G401 (cell line): Measurements from ENCODE around the gene SLC22A25. TPM values are rescaled to one million over a fixed set of nuclear protein-coding genes. Genes with fewer than 3 reads are reported as not detected.
"Not testable (repeated sequence)": the region's sequence is repeated elsewhere in the genome, so short reads cannot be mapped to it uniquely, and the experiment has no call there.

Experiments used
- DNase-seq: peaks from one replicate; pipeline ENCODE4 v3.0.0-alpha.2; 2015; ENCODE audit warnings: low spot score
- in situ Hi-C: cut with HindIII; loops from 2 replicates; pipeline ENCODE4 v1.10.0; 2016; ENCODE audit warnings: low sequenced_read_pairs, mixed read lengths
- total RNA-seq: library from RNA; depleted of rRNA; stranded (reverse); fragments of >200 nt; shearing (Covaris generic); gene quantifications from 2 replicates; pipeline ENCODE4 v1.2.3, GENCODE V29; 2014; rRNA removed

SLC22A25 gene
- not detected in 2 replicates for total RNA-seq

DNA sequence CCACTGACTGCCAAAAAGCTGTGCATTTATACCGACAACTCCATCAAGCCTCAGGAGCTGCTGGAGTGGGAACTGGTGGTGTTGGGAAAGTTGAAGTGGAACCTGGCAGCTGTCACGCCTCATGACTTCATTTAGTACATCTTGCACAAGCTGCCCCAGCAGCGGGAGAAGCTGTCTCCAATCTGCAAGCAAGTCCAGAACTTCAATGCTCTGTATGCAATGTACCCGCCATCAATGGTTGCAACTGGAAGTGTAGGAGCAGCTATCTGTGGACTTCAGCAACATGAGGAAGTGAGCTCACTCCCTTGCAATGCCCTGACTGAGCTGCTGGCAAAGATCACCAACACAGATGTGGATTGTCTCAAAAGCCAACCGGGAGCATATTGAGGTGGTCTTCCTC, at the start of gene SLC22A25:
TSS of gene SLC22A25 (minus strand) at position 67 of the 400 bp plus-strand sequence. CDS start 13,947 bp downstream, outside the sequence.
- in situ Hi-C loops, result no loop called here
- no peak for DNase-seq

DNA sequence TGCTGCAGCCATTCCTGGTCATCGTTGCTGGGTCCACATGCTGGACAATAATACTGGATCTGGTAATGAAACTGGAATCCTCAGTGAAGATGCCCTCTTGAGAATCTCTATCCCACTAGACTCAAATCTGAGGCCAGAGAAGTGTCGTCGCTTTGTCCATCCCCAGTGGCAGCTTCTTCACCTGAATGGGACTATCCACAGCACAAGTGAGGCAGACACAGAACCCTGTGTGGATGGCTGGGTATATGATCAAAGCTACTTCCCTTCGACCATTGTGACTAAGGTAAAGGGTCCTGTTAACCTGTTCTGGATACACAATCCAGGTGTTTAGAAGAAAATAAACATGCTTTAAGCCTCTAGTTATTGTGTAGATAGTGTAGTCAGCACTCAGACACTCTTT, 46.9 kb upstream of the SLC22A25 start:
- no peak for DNase-seq
- in situ Hi-C loops, result no loop called here

DNA sequence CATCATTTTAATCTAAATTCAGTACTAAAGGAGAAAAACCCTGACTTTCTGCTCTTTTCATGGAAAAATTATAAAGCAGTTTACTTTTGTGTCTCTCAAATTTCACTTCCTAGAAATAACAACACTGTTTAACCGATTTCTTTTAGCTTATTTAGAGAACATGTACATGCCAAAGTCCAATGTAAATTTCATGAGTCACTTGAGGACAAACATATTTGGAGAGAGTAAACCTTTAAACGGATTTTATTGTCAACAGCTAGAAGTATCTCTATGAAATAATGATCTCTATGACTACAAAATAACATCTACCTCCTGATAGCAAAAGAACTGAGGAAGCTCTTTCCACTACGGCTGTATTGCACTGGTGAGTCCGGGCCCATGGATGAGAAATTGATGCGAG, 46.3 kb upstream of the SLC22A25 start:
- in situ Hi-C loops, result no loop called here
- no peak for DNase-seq

DNA sequence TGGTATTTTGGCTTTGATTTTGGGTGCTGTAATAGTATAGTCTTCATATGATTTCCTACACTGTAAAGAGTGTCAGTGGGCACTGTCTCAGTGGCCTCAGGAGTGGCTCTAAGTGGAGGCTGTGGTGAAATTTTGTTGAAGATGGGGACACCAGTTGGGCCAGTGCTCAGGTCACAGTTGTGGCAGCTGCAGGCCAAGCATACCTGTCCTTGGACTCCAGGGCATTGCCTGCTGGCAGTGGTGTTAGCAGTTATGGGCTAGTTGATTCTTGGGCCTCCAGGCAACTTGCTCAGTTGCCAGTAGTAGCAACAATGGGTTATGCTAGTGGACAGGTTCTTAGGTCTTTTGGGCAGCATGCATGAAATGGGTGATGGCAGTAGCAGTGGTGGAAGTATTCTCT, 39.2 kb upstream of the SLC22A25 start:
- in situ Hi-C loops, result no loop called here
- no peak for DNase-seq

DNA sequence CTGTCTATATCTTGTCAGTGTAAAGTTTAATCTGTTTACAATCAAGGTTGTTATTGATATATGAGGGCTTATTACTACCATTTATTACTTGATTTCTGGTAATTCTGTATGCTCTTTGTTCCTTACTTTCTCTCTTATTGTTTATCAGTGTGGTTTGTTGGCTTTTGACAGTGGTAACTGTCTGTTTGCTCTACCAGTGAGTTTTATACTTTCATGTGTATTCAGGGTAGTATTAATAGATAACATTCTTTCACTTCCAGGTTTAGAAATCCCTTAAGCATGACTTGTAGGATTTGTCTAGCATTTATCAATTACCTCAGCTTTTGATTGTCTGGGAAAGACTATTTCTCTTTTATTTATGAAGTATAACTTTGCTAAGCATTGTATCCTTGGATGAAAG, 37.5 kb upstream of the SLC22A25 start:
- in situ Hi-C loops, result no loop called here
- DNase-seq, result no peak

DNA sequence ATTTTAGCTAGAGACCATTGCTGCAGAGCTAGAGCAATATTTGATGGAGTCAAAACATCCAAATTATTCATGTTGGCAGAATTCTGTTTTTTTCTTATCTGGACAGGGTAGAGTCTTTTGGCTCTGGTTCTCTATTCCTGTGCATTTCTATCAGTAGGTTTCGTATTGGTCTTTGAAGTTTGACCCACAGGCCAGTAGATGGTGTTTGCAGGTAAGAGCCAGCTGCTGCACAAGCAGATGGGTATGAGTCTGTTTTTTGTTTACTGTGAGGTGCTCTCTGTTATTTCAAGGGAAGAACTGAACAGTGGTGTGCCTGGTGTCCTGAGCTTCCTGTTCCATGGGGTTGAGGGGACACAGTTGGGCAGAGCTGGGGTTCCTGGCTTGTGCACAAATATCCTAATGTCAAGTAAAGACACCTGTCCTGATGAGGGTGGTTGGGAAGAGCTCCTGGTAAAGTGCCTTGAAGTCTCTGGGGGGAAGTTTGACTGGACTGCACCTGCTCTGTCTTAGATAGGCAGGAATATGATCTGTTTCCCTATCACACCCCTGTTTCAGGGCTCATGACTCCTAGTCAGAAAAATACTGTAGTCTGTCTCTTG, 34.0 kb upstream of the SLC22A25 start:
- in situ Hi-C loops, result no loop called here
- DNase-seq, result no peak

DNA sequence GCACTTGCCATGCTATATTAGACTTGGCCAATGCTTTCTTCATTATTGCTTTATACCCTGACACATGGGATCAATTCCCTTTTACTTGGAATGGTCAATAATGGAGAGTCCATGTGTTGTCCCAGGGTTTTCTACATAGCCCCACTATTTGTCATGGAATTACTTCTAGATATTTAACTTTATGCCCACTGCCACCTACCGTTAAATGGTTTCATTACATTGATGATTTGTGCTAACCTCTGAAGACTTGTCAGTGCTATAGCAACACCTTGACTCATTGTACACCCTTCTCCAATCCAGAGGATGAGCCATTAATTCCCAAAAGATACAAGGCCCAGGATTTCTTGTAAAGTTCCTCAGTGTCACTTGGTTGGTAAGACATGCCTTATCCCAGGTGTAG, 31.4 kb upstream of the SLC22A25 start:
- in situ Hi-C loops, result no loop called here
- no peak for DNase-seq

DNA sequence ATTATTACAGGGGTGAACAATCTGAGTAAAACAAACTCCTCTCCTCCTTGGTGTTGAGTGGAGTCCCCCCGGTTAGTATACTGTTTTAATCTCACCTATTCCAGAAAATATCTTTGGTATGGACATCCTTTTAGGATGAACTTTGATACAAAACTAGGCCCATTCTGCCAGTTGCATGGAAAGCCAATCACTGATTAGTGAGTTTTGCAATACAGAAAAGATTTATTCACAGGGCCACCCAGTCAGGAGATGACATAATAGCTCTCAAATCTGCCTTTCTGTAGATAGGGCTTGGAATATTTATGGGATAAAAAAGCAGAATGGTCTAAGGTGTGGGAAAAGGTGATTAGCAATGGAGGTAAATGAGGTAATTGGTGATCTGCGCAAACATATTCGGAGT, 30.3 kb upstream of the SLC22A25 start:
- DNase-seq, result no peak
- in situ Hi-C loops, result no loop called here

DNA sequence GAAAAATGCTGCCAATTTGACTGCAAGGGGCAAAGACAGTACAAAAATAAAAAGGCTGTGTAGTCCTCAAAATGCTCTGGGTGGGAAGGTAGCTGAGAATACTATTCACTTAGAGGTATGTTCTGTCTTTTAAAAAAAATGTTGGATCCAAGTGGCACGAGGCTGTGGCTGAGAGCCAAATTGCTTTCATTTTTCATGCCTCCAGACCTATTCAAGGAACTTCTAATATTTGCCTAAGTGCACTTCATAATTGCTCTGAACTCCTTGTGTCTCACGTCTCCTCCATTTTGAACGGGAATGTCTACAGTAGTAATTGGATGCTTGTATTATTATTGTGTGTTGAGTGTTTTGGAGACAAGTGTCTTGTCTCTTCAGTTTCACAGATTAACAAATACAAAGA, 19.1 kb upstream of the SLC22A25 start:
- in situ Hi-C loops, result no loop called here
- DNase-seq, result no peak

DNA sequence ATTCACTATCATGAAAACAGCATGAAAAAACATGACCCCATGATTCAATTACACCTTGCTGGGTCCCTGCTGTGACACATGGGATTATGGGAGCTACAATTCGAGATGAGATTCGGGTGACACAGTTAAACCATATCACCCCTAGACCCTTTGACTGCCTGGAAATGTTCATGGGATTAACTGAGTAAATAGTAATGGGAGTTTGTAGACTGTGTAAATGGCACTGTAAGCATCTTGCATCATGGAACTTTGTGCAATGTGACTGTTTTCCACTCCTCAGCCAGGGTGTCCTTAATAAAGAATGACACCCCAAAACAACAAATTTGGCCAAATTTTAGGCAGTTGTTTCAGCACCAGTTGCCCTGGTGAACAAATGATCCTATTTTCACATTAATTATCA, 7.9 kb upstream of the SLC22A25 start:
- no peak for DNase-seq
- in situ Hi-C loops, result no loop called here

DNA sequence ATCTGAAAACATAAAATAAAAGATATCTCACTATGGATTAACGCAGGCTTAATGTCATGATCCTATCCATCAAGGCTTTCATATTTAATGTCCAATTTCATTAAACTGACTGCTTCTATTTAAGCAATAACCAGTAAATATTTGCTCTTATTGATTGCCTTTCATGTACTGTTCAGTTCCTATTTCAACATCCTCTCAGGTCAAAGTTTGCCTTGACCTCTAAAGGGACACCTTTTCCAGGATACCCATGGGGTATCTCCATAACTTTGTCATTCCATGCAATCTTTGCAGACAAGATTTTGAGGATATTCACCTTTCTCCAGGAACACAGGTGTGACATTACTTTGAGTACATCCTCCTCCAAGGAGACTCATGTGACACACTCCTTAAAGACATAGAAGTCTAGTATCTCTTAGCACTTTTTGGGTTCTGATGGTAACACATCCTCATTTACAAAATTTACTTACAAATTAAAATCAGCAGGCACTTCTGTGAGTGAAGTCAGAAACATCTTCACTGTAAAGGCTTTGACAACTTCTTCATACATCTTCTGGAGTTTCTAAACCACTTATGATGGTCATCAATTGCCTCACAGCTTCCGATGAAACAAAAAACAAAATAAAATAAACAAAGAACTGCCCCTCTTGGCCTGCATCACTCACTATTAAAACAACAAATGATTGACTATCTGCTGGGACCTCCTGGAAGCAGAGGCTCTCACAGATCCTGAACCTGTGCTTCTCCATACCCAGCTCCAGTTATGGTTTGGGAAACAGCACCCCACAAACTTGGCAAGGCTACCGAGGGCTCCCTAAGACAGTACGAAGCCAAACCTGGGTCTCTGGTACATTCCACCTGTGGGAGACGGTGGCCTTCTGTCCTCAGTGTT, 7.0 kb upstream of the SLC22A25 start:
- DNase-seq, result no peak
- in situ Hi-C loops, result no loop called here

DNA sequence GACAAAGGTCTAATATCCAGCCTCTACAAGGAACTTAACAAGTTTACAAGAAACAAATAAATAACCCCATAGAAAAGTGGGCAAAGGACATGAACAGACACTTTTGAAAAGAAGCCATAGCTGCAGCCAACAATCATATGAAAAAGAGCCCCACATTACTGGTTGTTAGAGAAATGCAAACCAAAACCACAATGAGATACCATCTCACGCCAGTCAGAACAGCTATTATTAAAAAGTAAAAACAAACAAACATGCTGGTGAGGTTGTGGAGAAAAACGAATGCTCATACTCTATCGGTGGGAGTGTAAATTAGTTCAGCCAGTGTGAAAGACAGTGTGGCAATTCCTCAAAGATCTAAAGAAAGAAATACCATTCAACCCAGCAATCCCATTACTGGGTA, 5.6 kb upstream of the SLC22A25 start:
- in situ Hi-C loops, result no loop called here
- DNase-seq, result no peak

DNA sequence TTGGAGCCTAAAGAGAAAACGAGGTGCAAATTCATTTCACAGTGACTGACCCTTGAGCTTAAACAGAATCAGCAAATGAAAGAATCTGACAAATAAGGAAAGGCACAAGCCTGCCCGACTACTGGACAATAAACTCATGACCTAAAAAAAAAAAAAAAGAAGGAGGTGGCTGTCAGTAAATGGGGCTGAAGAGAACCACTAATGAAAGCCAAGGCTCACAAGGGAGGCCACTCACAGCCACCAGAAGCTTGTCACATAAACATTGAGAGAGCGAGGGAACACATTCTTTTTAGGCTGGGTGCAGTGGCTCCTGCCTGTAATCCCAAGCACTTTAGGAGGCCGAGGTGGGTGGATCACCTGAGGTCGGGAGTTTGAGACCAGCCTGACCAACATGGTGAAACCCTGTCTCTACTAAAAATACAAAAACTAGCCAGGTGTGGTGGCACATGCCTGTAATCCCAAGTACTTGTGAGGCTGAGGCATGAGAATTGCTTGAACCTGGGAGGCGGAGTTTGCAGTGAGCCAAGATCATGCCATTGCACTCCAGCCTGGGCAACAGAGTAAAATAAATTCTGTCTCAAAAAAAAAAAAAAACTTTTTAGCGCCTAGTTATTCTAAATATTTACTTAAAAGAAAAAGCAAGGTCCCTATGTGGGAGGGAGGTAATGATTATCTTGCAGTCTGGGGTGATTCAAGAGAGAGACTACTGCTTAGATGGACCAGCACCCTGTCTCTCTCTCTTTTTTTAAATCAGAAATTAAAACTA, 4.0 kb upstream of the SLC22A25 start:
- in situ Hi-C loops, DNase-seq: not testable (repeated sequence)

DNA sequence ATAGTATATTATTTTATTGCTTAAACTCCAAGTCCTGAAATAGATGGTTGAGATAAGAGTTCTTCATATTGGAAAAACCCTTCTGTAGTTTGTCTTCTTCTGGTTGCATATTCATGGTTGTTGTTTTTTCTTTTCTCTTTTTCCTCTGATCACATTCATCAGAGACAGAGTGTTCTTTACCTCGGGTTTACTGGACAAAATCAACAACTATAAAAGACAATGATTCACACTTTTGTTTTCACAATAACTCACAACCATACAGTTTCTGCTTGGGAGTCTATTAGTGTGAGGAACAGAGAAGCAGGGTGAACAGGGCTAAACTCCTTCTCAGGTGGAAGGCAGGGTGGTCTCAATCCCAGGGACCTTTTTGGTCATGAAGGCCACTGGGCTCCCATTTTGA, 2.6 kb upstream of the SLC22A25 start:
- in situ Hi-C loops, result no loop called here
- no peak for DNase-seq

DNA sequence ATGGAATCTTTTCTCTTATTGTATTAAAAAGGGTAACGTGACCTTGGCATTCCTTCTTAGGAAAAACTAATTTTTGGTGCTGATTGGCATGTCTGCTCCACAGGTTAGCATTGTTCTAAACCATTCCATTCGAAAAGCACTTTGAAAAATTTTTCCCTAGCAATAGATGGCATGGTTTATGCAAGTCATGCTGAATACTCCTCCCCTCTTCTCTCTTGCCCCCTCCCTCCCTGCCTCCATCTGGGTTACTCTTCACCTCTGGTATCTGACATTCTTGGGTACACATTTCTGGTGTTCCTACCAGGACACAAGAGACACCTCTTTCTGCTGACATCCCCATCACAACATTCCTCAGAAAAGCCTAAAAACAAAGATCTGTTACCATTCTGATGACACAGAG, 1.5 kb upstream of the SLC22A25 start:
- in situ Hi-C loops, result no loop called here

DNA sequence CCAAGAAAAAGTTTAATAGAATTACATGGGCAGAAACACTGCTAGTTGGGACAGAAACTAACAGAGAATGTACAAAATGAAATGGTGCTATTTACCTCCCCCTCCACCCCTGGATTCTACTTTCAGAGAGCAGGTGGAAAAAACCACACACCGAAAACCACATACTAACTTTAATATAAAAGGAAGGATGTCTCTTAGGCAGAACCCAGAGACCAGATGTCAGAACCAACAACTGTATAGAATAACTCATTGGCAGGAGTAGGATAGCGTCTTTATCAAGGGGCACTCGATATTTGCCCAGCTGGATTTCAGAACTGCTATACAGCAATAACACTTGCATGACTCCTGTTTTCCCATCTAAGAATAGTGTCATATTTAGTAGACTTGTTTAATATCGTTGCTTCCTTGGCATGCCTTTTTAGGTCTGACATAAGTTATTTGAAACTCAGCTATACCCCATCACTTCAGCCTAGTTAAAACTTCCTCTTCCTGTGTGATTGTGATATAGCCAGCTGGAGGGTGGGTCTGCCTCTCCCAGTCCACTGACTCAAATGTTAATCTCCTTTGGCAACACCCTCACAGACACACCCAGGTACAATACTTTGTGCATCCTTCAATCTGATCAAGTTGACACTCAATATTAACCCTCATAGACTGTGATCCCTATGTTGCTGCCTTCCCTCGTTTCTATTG, 1.2 kb downstream of the SLC22A25 start:
- in situ Hi-C loops, result no loop called here
- DNase-seq, result no peak

More for the DNA sequence above, 1.5 kb upstream of the SLC22A25 start:
- no peak for DNase-seq

DNA sequence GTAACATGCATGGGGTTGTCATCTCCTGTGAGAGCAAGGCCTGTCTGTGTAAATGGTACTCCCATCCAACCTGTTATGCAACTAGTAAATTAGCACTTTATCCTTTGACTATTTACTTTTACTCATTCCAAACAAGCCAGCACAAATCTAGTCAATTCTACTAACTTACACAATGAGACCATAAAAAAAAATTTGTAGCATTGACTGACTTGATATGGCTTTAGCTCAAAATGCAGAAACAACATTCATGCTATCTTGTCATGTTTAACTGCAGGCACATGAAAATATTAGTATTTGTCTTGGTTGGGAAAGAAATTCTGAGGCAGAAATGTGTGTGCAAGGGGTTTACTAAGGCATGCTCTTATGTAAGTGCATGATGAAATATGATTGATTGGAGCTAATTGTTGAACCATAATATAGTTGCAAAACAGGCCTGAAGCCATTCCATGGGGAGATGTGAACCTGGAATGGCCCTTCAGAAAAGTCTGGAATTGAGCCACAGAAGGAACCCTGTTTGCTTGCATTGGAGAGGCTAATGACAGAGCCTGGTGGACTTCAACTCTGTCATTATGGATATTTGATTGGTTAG, 2.5 kb downstream of the SLC22A25 start:
- no peak for DNase-seq
- in situ Hi-C loops, result no loop called here

DNA sequence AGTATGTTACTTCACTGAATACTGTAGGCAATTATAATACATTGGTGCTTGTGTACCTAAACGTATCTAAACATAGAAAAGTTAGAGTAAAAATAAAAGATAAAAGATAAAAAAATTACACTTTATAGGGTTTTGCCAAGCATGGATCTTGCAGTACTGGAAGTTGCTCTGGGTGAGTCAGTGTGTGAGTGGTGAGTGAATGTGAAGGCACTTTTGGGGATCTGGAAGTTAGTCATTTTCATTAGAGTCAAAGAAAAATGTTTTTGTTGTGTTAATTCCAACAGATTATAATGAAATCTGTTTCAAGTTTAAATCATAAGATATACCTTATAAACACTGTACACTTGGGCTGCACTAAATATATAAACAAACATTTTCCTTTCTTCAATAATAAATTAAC, 3.3 kb downstream of the SLC22A25 start:
- in situ Hi-C loops, result no loop called here
- no peak for DNase-seq

DNA sequence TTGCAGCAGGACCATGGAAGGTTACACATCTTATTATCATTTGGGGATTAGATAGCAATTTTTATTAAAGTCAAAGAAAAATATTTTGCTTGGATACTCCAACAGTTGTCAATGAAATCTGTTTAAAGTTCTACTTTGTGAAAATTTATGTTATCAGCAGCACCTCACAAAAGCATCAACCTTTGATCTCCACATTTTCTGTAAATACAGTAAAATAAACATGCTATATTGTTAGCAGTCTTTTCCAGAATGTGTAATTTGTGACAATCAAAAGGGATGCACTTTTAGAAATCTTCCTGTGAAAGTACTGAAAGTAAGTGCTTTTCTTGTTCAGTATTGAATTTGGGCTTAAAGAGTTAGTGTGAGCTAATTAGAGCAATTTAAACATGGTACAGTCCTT, 4.1 kb downstream of the SLC22A25 start:
- in situ Hi-C loops, result no loop called here
- DNase-seq, result no peak
